ENCODE measurements around the gene C17orf50. TPM values are rescaled to one million over a fixed set of nuclear protein-coding genes. Genes with fewer than 3 reads are reported as not detected.

The C17orf50 gene
- polyA plus RNA-seq, 2 of the 4 experiments (the other 2 are of a cell fraction) = 0.19 to 0.22 TPM

DNA sequence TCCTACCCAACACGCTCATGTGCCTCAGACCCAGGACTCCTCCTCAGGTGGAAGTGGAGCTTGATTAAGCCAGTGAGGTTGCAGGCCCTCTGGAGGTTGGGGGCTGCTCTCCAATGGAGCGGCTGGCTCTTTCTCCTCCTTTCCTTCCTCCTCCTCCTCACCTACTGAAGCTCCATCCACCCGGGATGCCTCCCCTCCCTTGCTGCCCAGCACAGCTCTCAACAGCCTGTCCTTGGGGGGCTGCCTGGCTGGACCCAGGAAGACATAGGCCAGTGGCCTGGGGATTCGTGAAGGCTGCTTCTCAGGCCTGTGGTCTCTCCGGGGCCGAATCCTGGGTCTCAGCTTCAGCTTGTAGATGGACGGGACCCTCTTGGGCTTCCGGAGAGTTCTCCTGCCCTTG lies 15.9 kb upstream of the C17orf50 start:
- 49% methylated on average over 8 of the region's 8 CpGs for WGBS (ENCODE audit: missing lambda C conversion rate)
- POLR2A ChIA-PET = no interaction called here
- no peak for FAIRE-seq
- no peak for TF ChIP-seq POLR2A (IDR thresholded peaks at IDR 0.05; ENCODE audit: low read length)
- no peak for TF ChIP-seq EHMT2 (IDR thresholded peaks at IDR 0.05; ENCODE audit: low read depth)
- TF ChIP-seq GATA3 (IDR thresholded peaks at IDR 0.05; ENCODE audit: borderline replicate concordance) = no peak
- TF ChIP-seq MYC (IDR thresholded peaks at IDR 0.05; ENCODE audit: borderline replicate concordance, low read length) = no peak
- TF ChIP-seq REST (IDR thresholded peaks at IDR 0.05) = no peak
- TF ChIP-seq, protein P1, sequence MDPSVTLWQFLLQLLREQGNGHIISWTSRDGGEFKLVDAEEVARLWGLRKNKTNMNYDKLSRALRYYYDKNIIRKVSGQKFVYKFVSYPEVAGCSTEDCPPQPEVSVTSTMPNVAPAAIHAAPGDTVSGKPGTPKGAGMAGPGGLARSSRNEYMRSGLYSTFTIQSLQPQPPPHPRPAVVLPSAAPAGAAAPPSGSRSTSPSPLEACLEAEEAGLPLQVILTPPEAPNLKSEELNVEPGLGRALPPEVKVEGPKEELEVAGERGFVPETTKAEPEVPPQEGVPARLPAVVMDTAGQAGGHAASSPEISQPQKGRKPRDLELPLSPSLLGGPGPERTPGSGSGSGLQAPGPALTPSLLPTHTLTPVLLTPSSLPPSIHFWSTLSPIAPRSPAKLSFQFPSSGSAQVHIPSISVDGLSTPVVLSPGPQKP (IDR thresholded peaks at IDR 0.05; ENCODE audit: low read depth, low read length) = no peak
- no peak for TF ChIP-seq MAZ (IDR thresholded peaks at IDR 0.05; ENCODE audit: borderline replicate concordance, low read depth, low read length)
- TF ChIP-seq RCOR1 (IDR thresholded peaks at IDR 0.05; ENCODE audit: low read depth, low read length) = no peak
- TF ChIP-seq FOXS1 (CRISPR knock-in tag; IDR thresholded peaks at IDR 0.05) = no peak
- TF ChIP-seq EP300 (IDR thresholded peaks at IDR 0.05) = no peak
- no peak for TF ChIP-seq RARB (CRISPR knock-in tag; IDR thresholded peaks at IDR 0.05)
- TF ChIP-seq EHF (CRISPR knock-in tag; IDR thresholded peaks at IDR 0.05) = no peak
- TF ChIP-seq TP53 (CRISPR knock-in tag; IDR thresholded peaks at IDR 0.05) = no peak
- TF ChIP-seq RAD21 (conservative IDR thresholded peaks at IDR 0.05 in 1 of 2, IDR thresholded peaks at IDR 0.05 in 1 of 2) = no peak
- TF ChIP-seq, protein P2, sequence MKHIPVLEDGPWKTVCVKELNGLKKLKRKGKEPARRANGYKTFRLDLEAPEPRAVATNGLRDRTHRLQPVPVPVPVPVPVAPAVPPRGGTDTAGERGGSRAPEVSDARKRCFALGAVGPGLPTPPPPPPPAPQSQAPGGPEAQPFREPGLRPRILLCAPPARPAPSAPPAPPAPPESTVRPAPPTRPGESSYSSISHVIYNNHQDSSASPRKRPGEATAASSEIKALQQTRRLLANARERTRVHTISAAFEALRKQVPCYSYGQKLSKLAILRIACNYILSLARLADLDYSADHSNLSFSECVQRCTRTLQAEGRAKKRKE (CRISPR knock-in tag; IDR thresholded peaks at IDR 0.05; ENCODE audit: low read depth) = no peak
- no peak for TF ChIP-seq RNF2 (IDR thresholded peaks at IDR 0.05; ENCODE audit: borderline replicate concordance, low read depth)
- TF ChIP-seq USF2 (IDR thresholded peaks at IDR 0.05) = no peak
- no peak for TF ChIP-seq PHF8 (IDR thresholded peaks at IDR 0.05; ENCODE audit: borderline replicate concordance, low read depth)
- TF ChIP-seq ZC3H11A (IDR thresholded peaks at IDR 0.05) = no peak
- Histone ChIP-seq H3K4me3 (no peak overlapping the region), H3K27ac (no peak overlapping the region), H3K9me3 (no peaks in the 10 kb centered on the region), H3K4me1 (peaks cover 13% of the 10 kb centered on the region; the same call in 2 of the 3 replicates), H3K4me2 (no peak overlapping the region)
- ATAC-seq = no peak
- no peak for DNase-seq (ENCODE audit: low read depth in 1 of 2, low spot score in 1 of 2)
- CTCF ChIA-PET = interaction anchor here (0.7 to 34.8 kb wide), 10 partner anchors 16 to 1863 kb away, joined by 3 to 1116 read pairs (median 8); partner anchors contain the start of genes C17orf50, RASL10B and SLFN12L

- Histone ChIP-seq H3K9me3 (no peaks in the 10 kb centered on the region), H3K27ac (no peak overlapping the region), H3K4me1 (peaks cover 17% of the 10 kb centered on the region; the same call in 2 of the 3 replicates), H3K4me2 (no peak overlapping the region), H3K4me3 (no peak overlapping the region)
- ChIA-PET CTCF (interaction anchor here (0.7 to 34.8 kb wide), 14 partner anchors 17 to 1863 kb away, joined by 3 to 1116 read pairs (median 8); partner anchors contain the start of genes C17orf50, RASL10B, SLFN12L and TAF15), POLR2A (no interaction called here)
- no peak for DNase-seq (ENCODE audit: low read depth in 1 of 2, low spot score in 1 of 2)
- 37% methylated on average over 5 of the region's 7 CpGs for WGBS (ENCODE audit: missing lambda C conversion rate)
- TF ChIP-seq CHD2 (IDR thresholded peaks at IDR 0.05; ENCODE audit: low read length, partially characterized antibody) (no peak), MYC (IDR thresholded peaks at IDR 0.05; ENCODE audit: borderline replicate concordance, low read length) (no peak)
- TF ChIP-seq, protein P3, sequence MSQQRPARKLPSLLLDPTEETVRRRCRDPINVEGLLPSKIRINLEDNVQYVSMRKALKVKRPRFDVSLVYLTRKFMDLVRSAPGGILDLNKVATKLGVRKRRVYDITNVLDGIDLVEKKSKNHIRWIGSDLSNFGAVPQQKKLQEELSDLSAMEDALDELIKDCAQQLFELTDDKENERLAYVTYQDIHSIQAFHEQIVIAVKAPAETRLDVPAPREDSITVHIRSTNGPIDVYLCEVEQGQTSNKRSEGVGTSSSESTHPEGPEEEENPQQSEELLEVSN (IDR thresholded peaks at IDR 0.05; ENCODE audit: borderline replicate concordance, low read depth) = no peak
- ATAC-seq = no peak
- no peak for FAIRE-seq
These were observed 15.4 kb upstream of the C17orf50 start for GRCh38 chr17:35745246-35745645.

All from A549 (cell line).